Uterus (tissue), 2 donors: ENCODE measurements around the gene STAB1.

Experiments
- CTCF ChIP-seq, 4 experiments: fragments of 200-600 bp in 2 of 4; fragments of 450-650 bp in 2 of 4; sonication (generic) in 2 of 4; IDR thresholded peaks; one replicate each; pipeline ENCODE4 v1.5.1; 2016 to 2019; ENCODE audit warnings: antibody characterized with exemption in 4 of 4, mild to moderate bottlenecking in 2 of 4, moderate library complexity in 1 of 4
- POLR2A ChIP-seq, 2 donors: fragments of 450-650 bp; IDR thresholded peaks; one replicate each; pipeline ENCODE4 v1.6.1; 2016; ENCODE audit warnings: antibody characterized with exemption in 2 of 2, mild to moderate bottlenecking in 1 of 2, moderate library complexity in 1 of 2

GRCh38 chr3:52473026-52473425 lies 22.1 kb upstream of the STAB1 start:
- no peak for TF ChIP-seq POLR2A (IDR thresholded peaks at IDR 0.05)
- no peak for TF ChIP-seq CTCF (IDR thresholded peaks at IDR 0.05)
